CD4-positive, CD25-positive, alpha-beta regulatory T cell (primary cell): Measurements from ENCODE around the gene PROS1. TPM values are rescaled to one million over a fixed set of nuclear protein-coding genes. Genes with fewer than 3 reads are reported as not detected.
"Not testable (repeated sequence)": the region's sequence is repeated elsewhere in the genome, so short reads cannot be mapped to it uniquely, and the experiment has no call there.

Source experiments
- ATAC-seq, 2 donors: fragments of 150-1000 bp; cut with Tn5 transposase; one replicate each; pipeline ENCODE4 v1.10.0; 2021; ENCODE audit warnings: low read depth in 2 of 2, moderate number of reproducible peaks in 2 of 2, moderate library complexity in 1 of 2
- DNase-seq, 3 donors: peaks; one replicate each; pipeline versions ENCODE4 v3.0.0 to v3.0.0-alpha.2; 2012 to 2022; ENCODE audit warnings: mixed read lengths in 1 of 3
- H3K27ac ChIP-seq: one replicate; pipeline ENCODE4 v1.7.0; 2013; ENCODE audit warnings: mild to moderate bottlenecking, low read length; ENCODE audit not compliant: insufficient read depth, poor library complexity, severe bottlenecking
- H3K27me3 ChIP-seq: one replicate; pipeline ENCODE4 v1.7.0; 2013; ENCODE audit warnings: low read length; ENCODE audit not compliant: control insufficient read depth, insufficient read depth
- H3K36me3 ChIP-seq: one replicate; pipeline ENCODE4 v1.7.0; 2013; ENCODE audit warnings: mild to moderate bottlenecking, low read length, moderate library complexity; ENCODE audit not compliant: control insufficient read depth, insufficient read depth
- H3K4me1 ChIP-seq: 2 replicates; pipeline ENCODE4 v1.7.0; 2013; ENCODE audit warnings: mild to moderate bottlenecking, low read length; ENCODE audit not compliant: insufficient read depth, control insufficient read depth, poor library complexity, severe bottlenecking
- H3K4me3 ChIP-seq: one replicate; pipeline ENCODE4 v1.7.0; 2013; ENCODE audit warnings: low read depth, mild to moderate bottlenecking, low read length, moderate library complexity
- H3K9me3 ChIP-seq, 2 experiments: 1 replicate in 1 of 2; 2 replicates in 1 of 2; pipeline ENCODE4 v1.7.0; 2013; ENCODE audit warnings: low read length in 2 of 2, mild to moderate bottlenecking in 1 of 2, moderate library complexity in 1 of 2; ENCODE audit not compliant: control insufficient read depth in 2 of 2
- H3K27ac Mint-ChIP-seq, 3 donors: one replicate each; pipeline ENCODE4 v1.8.0; 2020 to 2022; ENCODE audit warnings: mild to moderate bottlenecking in 3 of 3, mixed read lengths in 3 of 3, moderate library complexity in 2 of 3
- H3K27me3 Mint-ChIP-seq: one replicate; pipeline ENCODE4 v1.8.0; 2022; ENCODE audit warnings: mild to moderate bottlenecking, mixed read lengths
- H3K36me3 Mint-ChIP-seq: one replicate; pipeline ENCODE4 v1.8.0; 2020; ENCODE audit warnings: mixed read lengths
- H3K4me1 Mint-ChIP-seq, 4 donors: one replicate each; pipeline ENCODE4 v1.8.0; 2020 to 2022; ENCODE audit warnings: mixed read lengths in 4 of 4, mild to moderate bottlenecking in 1 of 4
- H3K4me3 Mint-ChIP-seq, 4 donors: one replicate each; pipeline ENCODE4 v1.8.0; 2020 to 2022; ENCODE audit warnings: mild to moderate bottlenecking in 4 of 4, mixed read lengths in 4 of 4, moderate library complexity in 3 of 4
- H3K9me3 Mint-ChIP-seq, 7 donors: one replicate each; pipeline ENCODE4 v1.8.0; 2020 to 2022; ENCODE audit warnings: mixed read lengths in 7 of 7, mild to moderate bottlenecking in 3 of 7, moderate library complexity in 2 of 7
- polyA plus RNA-seq, 4 donors: library from polyadenylated mRNA; unstranded; fragments of 300-500 nt; fragmentation: Illumina TruSeq; gene quantifications; one replicate each; pipeline ENCODE4 v1.2.3, GENCODE V29; 2021
- total RNA-seq: library from RNA; stranded (reverse); gene quantifications from one replicate; pipeline ENCODE4 v1.2.3, GENCODE V29; 2022

Gene PROS1
- total and polyA plus RNA-seq, 5 donors from 2014 or later = 0.81 TPM; not detected in 4

- Mint-ChIP-seq H3K36me3 (no peaks in the 10 kb centered on the region), H3K4me3 (no peak overlapping the region), H3K9me3 (peaks cover 0 to 13% (median 4%) of the 10 kb centered on the region in 7 donors), H3K27ac (no peak overlapping the region), H3K27me3 (no peaks in the 10 kb centered on the region), H3K4me1 (no peaks in the 10 kb centered on the region)
- DNase-seq (no peak), ATAC-seq (no peak)
- Histone ChIP-seq H3K4me3 (no peak overlapping the region), H3K4me1 (no peaks in the 10 kb centered on the region), H3K27me3 (no peaks in the 10 kb centered on the region), H3K27ac (no peak overlapping the region), H3K36me3 (no peaks in the 10 kb centered on the region), H3K9me3 (no peaks in the 10 kb centered on the region)
Measured at GRCh38 chr3:93911206-93911605, 62.5 kb downstream of the PROS1 start.

GRCh38 chr3:93910097-93910496, 63.6 kb downstream of the PROS1 start:
- Mint-ChIP-seq H3K36me3 (no peaks in the 10 kb centered on the region), H3K4me1 (no peaks in the 10 kb centered on the region), H3K27ac (no peak overlapping the region), H3K9me3 (peaks cover 0 to 13% (median 2%) of the 10 kb centered on the region in 7 donors), H3K27me3 (no peaks in the 10 kb centered on the region), H3K4me3 (no peak overlapping the region)
- Histone ChIP-seq H3K27ac (no peak overlapping the region), H3K9me3 (no peaks in the 10 kb centered on the region), H3K27me3 (no peaks in the 10 kb centered on the region), H3K4me3 (no peak overlapping the region), H3K4me1 (no peaks in the 10 kb centered on the region), H3K36me3 (no peaks in the 10 kb centered on the region)
- ATAC-seq (no peak), DNase-seq (no peak)

- no peak for ATAC-seq
- no peaks in the 10 kb centered on the region for H3K9me3 ChIP-seq
- H3K27me3 Mint-ChIP-seq = no peaks in the 10 kb centered on the region
- no peak overlapping the region for H3K4me3 ChIP-seq
- no peak for DNase-seq
- H3K36me3 ChIP-seq = no peaks in the 10 kb centered on the region
- peaks cover 0 to 7% (median 1%) of the 10 kb centered on the region in 7 donors for H3K9me3 Mint-ChIP-seq
- no peaks in the 10 kb centered on the region for H3K36me3 Mint-ChIP-seq
- no peak overlapping the region for H3K27ac Mint-ChIP-seq
- no peaks in the 10 kb centered on the region for H3K27me3 ChIP-seq
- H3K27ac ChIP-seq = no peak overlapping the region
- H3K4me1 ChIP-seq = no peaks in the 10 kb centered on the region
- H3K4me3 Mint-ChIP-seq = no peak overlapping the region
- no peaks in the 10 kb centered on the region for H3K4me1 Mint-ChIP-seq
Measured at GRCh38 chr3:93907132-93907531, 66.6 kb downstream of the PROS1 start.

GRCh38 chr3:93906245-93906644, 67.5 kb downstream of the PROS1 start:
- Mint-ChIP-seq H3K27ac (no peak overlapping the region), H3K4me1 (no peaks in the 10 kb centered on the region), H3K27me3 (no peaks in the 10 kb centered on the region), H3K9me3 (peaks cover 0 to 4% (median 0%) of the 10 kb centered on the region in 7 donors), H3K36me3 (no peaks in the 10 kb centered on the region), H3K4me3 (no peak overlapping the region)
- H3K27ac ChIP-seq = no peak overlapping the region
- no peak overlapping the region for H3K4me3 ChIP-seq
- no peaks in the 10 kb centered on the region for H3K4me1 ChIP-seq
- no peaks in the 10 kb centered on the region for H3K27me3 ChIP-seq
- ATAC-seq (no peak), DNase-seq (no peak)
- no peaks in the 10 kb centered on the region for H3K36me3 ChIP-seq
- no peaks in the 10 kb centered on the region for H3K9me3 ChIP-seq

- Histone ChIP-seq H3K4me1 (no peaks in the 10 kb centered on the region), H3K4me3 (no peak overlapping the region), H3K27me3 (no peaks in the 10 kb centered on the region), H3K27ac (no peak overlapping the region), H3K9me3 (no peaks in the 10 kb centered on the region), H3K36me3 (no peaks in the 10 kb centered on the region)
- Mint-ChIP-seq H3K4me3 (no peak overlapping the region), H3K36me3 (no peaks in the 10 kb centered on the region), H3K27ac (no peak overlapping the region), H3K9me3 (peaks cover 0 to 3% (median 0%) of the 10 kb centered on the region in 7 donors), H3K4me1 (no peaks in the 10 kb centered on the region), H3K27me3 (no peaks in the 10 kb centered on the region)
- DNase-seq (no peak), ATAC-seq (no peak)
Measured at GRCh38 chr3:93904568-93904967, 69.1 kb downstream of the PROS1 start.

- H3K9me3 ChIP-seq, H3K36me3 Mint-ChIP-seq, H3K9me3 Mint-ChIP-seq, H3K27ac ChIP-seq, ATAC-seq, H3K4me1 Mint-ChIP-seq, H3K27ac Mint-ChIP-seq, H3K27me3 ChIP-seq, H3K4me3 Mint-ChIP-seq, H3K4me3 ChIP-seq, DNase-seq, H3K4me1 ChIP-seq, H3K36me3 ChIP-seq, H3K27me3 Mint-ChIP-seq: not testable (repeated sequence)
Measured at GRCh38 chr3:93878250-93879017, 95.3 kb downstream of the PROS1 start.

GRCh38 chr3:93877427-93877826, 96.3 kb downstream of the PROS1 start:
- H3K27me3 ChIP-seq, DNase-seq, H3K27ac ChIP-seq, H3K4me3 Mint-ChIP-seq, H3K4me1 Mint-ChIP-seq, H3K27ac Mint-ChIP-seq, ATAC-seq, H3K9me3 Mint-ChIP-seq, H3K9me3 ChIP-seq, H3K36me3 Mint-ChIP-seq, H3K4me3 ChIP-seq, H3K27me3 Mint-ChIP-seq, H3K36me3 ChIP-seq, H3K4me1 ChIP-seq: not testable (repeated sequence)

- not testable (repeated sequence) for H3K27ac ChIP-seq, H3K4me1 ChIP-seq, H3K27me3 ChIP-seq, H3K4me1 Mint-ChIP-seq, H3K4me3 Mint-ChIP-seq, H3K36me3 ChIP-seq, H3K27ac Mint-ChIP-seq, H3K36me3 Mint-ChIP-seq, H3K9me3 Mint-ChIP-seq, DNase-seq, H3K27me3 Mint-ChIP-seq, H3K9me3 ChIP-seq, H3K4me3 ChIP-seq, ATAC-seq
Measured at GRCh38 chr3:93873412-93873811, 100.3 kb downstream of the PROS1 start.
